ENCODE data around the gene CDC42EP2.

GRCh38 chr11:65362320-65362931 is 47.8 kb downstream of the CDC42EP2 start:
- no peak for TF ChIP-seq CTCF (IDR thresholded peaks at IDR 0.05)
- no peak for TF ChIP-seq POLR2AphosphoS5 (IDR thresholded peaks at IDR 0.05; ENCODE audit: low read depth, low read length)
- no peak for TF ChIP-seq REST (IDR thresholded peaks at IDR 0.05; ENCODE audit: insufficient read depth in 1 of 2, low read depth in 2 of 2, low read length in 1 of 2)
